Measurements from ENCODE around the gene LACTB. TPM values are rescaled to one million over a fixed set of nuclear protein-coding genes. Genes with fewer than 3 reads are reported as not detected.
A peak's percentile ranks its signal among the peaks of the same experiment; 100 is the strongest.

Gene LACTB
- total RNA-seq: 10 to 100 TPM; 18.3 to 18.7 TPM

GRCh38 chr15:63121382-63122001 is at the start of gene LACTB:
LACTB (plus strand) TSS chr15:63121861; CDS start chr15:63121872, 11 bp downstream.
- H3K27me3 Mint-ChIP-seq (ENCODE audit: low read depth): no peaks in the 10 kb centered on the region
- intact Hi-C loops (cut with micrococcal nuclease): loop anchor here (1.0 kb wide), 3 partner anchors 36 to 73 kb away; partner anchors contain the start of gene RPS27L
- peak within 1 kb of the TSS; percentile 71 for H3K4me3 Mint-ChIP-seq
- peak; percentile 86 for DNase-seq
- H3K9me3 Mint-ChIP-seq: peaks cover 13% of the 10 kb centered on the region
- peaks cover 14% of the 10 kb centered on the region for H3K4me1 Mint-ChIP-seq (ENCODE audit: low read depth)
- peaks cover 9% of the 10 kb centered on the region for H3K36me3 Mint-ChIP-seq (ENCODE audit: low read depth)
- CTCF ChIA-PET: no interaction called here
- H3K27ac Mint-ChIP-seq: peak within 1 kb of the TSS; percentile 61

- Mint-ChIP-seq H3K4me1 (ENCODE audit: low read depth) (no peaks in the 10 kb centered on the region), H3K27ac (no peak overlapping the region), H3K36me3 (ENCODE audit: low read depth) (no peaks in the 10 kb centered on the region), H3K9me3 (no peaks in the 10 kb centered on the region), H3K27me3 (ENCODE audit: low read depth) (no peaks in the 10 kb centered on the region), H3K4me3 (no peak overlapping the region)
- CTCF ChIA-PET: no interaction called here
- intact Hi-C loops (cut with micrococcal nuclease): no loop called here
- no peak for DNase-seq
These were observed 49.5 kb upstream of the LACTB start for GRCh38 chr15:63072023-63072650.

GRCh38 chr15:63072809-63073277 is 48.8 kb upstream of the LACTB start:
- H3K36me3 Mint-ChIP-seq (ENCODE audit: low read depth): no peaks in the 10 kb centered on the region
- H3K27me3 Mint-ChIP-seq (ENCODE audit: low read depth): no peaks in the 10 kb centered on the region
- intact Hi-C loops (cut with micrococcal nuclease): no loop called here
- no peaks in the 10 kb centered on the region for H3K9me3 Mint-ChIP-seq
- no peak overlapping the region for H3K27ac Mint-ChIP-seq
- no peaks in the 10 kb centered on the region for H3K4me1 Mint-ChIP-seq (ENCODE audit: low read depth)
- CTCF ChIA-PET: interaction anchor here (0.6 kb wide), 1 partner anchor 207 kb away, joined by 3 read pairs; no protein-coding TSS in a partner anchor
- H3K4me3 Mint-ChIP-seq: no peak overlapping the region
- no peak for DNase-seq

GRCh38 chr15:63073497-63074172 is 48.0 kb upstream of the LACTB start:
- H3K27ac Mint-ChIP-seq: no peak overlapping the region
- CTCF ChIA-PET: no interaction called here
- no peaks in the 10 kb centered on the region for H3K27me3 Mint-ChIP-seq (ENCODE audit: low read depth)
- H3K4me1 Mint-ChIP-seq (ENCODE audit: low read depth): no peaks in the 10 kb centered on the region
- no peaks in the 10 kb centered on the region for H3K9me3 Mint-ChIP-seq
- intact Hi-C loops (cut with micrococcal nuclease): no loop called here
- DNase-seq: no peak
- H3K4me3 Mint-ChIP-seq: no peak overlapping the region
- no peaks in the 10 kb centered on the region for H3K36me3 Mint-ChIP-seq (ENCODE audit: low read depth)

- Mint-ChIP-seq H3K27me3 (ENCODE audit: low read depth) (no peaks in the 10 kb centered on the region), H3K27ac (no peak overlapping the region), H3K4me3 (no peak overlapping the region), H3K9me3 (no peaks in the 10 kb centered on the region), H3K36me3 (ENCODE audit: low read depth) (no peaks in the 10 kb centered on the region), H3K4me1 (ENCODE audit: low read depth) (no peaks in the 10 kb centered on the region)
- intact Hi-C loops (cut with micrococcal nuclease): no loop called here
- CTCF ChIA-PET: no interaction called here
- DNase-seq: no peak
These were observed 46.4 kb upstream of the LACTB start for GRCh38 chr15:63075015-63075983.

- no peaks in the 10 kb centered on the region for H3K36me3 Mint-ChIP-seq (ENCODE audit: low read depth)
- no peaks in the 10 kb centered on the region for H3K4me1 Mint-ChIP-seq (ENCODE audit: low read depth)
- intact Hi-C loops (cut with micrococcal nuclease): no loop called here
- no peak overlapping the region for H3K4me3 Mint-ChIP-seq
- CTCF ChIA-PET: no interaction called here
- no peaks in the 10 kb centered on the region for H3K9me3 Mint-ChIP-seq
- DNase-seq: no peak
- H3K27me3 Mint-ChIP-seq (ENCODE audit: low read depth): no peaks in the 10 kb centered on the region
- H3K27ac Mint-ChIP-seq: no peak overlapping the region
These were observed 45.5 kb upstream of the LACTB start for GRCh38 chr15:63075984-63076713.

GRCh38 chr15:63076714-63077046 is 45.0 kb upstream of the LACTB start:
- H3K4me1 Mint-ChIP-seq (ENCODE audit: low read depth): no peaks in the 10 kb centered on the region
- no peak for DNase-seq
- no peaks in the 10 kb centered on the region for H3K9me3 Mint-ChIP-seq
- CTCF ChIA-PET: no interaction called here
- no peaks in the 10 kb centered on the region for H3K27me3 Mint-ChIP-seq (ENCODE audit: low read depth)
- intact Hi-C loops (cut with micrococcal nuclease): no loop called here
- H3K4me3 Mint-ChIP-seq: no peak overlapping the region
- H3K36me3 Mint-ChIP-seq (ENCODE audit: low read depth): no peaks in the 10 kb centered on the region
- no peak overlapping the region for H3K27ac Mint-ChIP-seq

GRCh38 chr15:63077952-63078351 is 43.7 kb upstream of the LACTB start:
- intact Hi-C loops (cut with micrococcal nuclease): no loop called here
- CTCF ChIA-PET: interaction anchor here (1.5 kb wide), 1 partner anchor 30 kb away, joined by 9 read pairs; no protein-coding TSS in a partner anchor
- Mint-ChIP-seq H3K4me3 (no peak overlapping the region), H3K27me3 (ENCODE audit: low read depth) (no peaks in the 10 kb centered on the region), H3K36me3 (ENCODE audit: low read depth) (no peaks in the 10 kb centered on the region), H3K4me1 (ENCODE audit: low read depth) (no peaks in the 10 kb centered on the region), H3K9me3 (no peaks in the 10 kb centered on the region), H3K27ac (no peak overlapping the region)
- no peak for DNase-seq

GRCh38 chr15:63079947-63080626 is 41.6 kb upstream of the LACTB start:
- no peak for DNase-seq
- CTCF ChIA-PET: interaction anchor here (0.6 to 1.5 kb wide), 2 partner anchors 14 to 251 kb away, joined by 5 to 6 read pairs; no protein-coding TSS in a partner anchor
- Mint-ChIP-seq H3K4me3 (no peak overlapping the region), H3K27me3 (ENCODE audit: low read depth) (no peaks in the 10 kb centered on the region), H3K36me3 (ENCODE audit: low read depth) (no peaks in the 10 kb centered on the region), H3K9me3 (no peaks in the 10 kb centered on the region), H3K4me1 (ENCODE audit: low read depth) (no peaks in the 10 kb centered on the region), H3K27ac (no peak overlapping the region)
- intact Hi-C loops (cut with micrococcal nuclease): no loop called here

- H3K27ac Mint-ChIP-seq: no peak overlapping the region
- intact Hi-C loops (cut with micrococcal nuclease): no loop called here
- H3K36me3 Mint-ChIP-seq (ENCODE audit: low read depth): no peaks in the 10 kb centered on the region
- no peaks in the 10 kb centered on the region for H3K9me3 Mint-ChIP-seq
- CTCF ChIA-PET: interaction anchor here (0.9 to 1.5 kb wide), 2 partner anchors 14 to 33 kb away, joined by 3 to 5 read pairs; no protein-coding TSS in a partner anchor
- H3K4me3 Mint-ChIP-seq: no peak overlapping the region
- no peaks in the 10 kb centered on the region for H3K27me3 Mint-ChIP-seq (ENCODE audit: low read depth)
- no peak for DNase-seq
- H3K4me1 Mint-ChIP-seq (ENCODE audit: low read depth): no peaks in the 10 kb centered on the region
These were observed 40.9 kb upstream of the LACTB start for GRCh38 chr15:63080634-63081250.

GRCh38 chr15:63082366-63082765 is 39.3 kb upstream of the LACTB start:
- no peaks in the 10 kb centered on the region for H3K4me1 Mint-ChIP-seq (ENCODE audit: low read depth)
- DNase-seq: no peak
- CTCF ChIA-PET: no interaction called here
- no peaks in the 10 kb centered on the region for H3K36me3 Mint-ChIP-seq (ENCODE audit: low read depth)
- H3K27me3 Mint-ChIP-seq (ENCODE audit: low read depth): no peaks in the 10 kb centered on the region
- no peak overlapping the region for H3K27ac Mint-ChIP-seq
- no peak overlapping the region for H3K4me3 Mint-ChIP-seq
- H3K9me3 Mint-ChIP-seq: no peaks in the 10 kb centered on the region
- intact Hi-C loops (cut with micrococcal nuclease): no loop called here

All from activated naive CD4-positive, alpha-beta T cell treated with anti-CD3 and anti-CD28 coated beads for 36 hours (primary cell).